Measurements from ENCODE around the gene RALGAPB.

- no peak for TF ChIP-seq POLR2AphosphoS5 (IDR thresholded peaks at IDR 0.05)
- no peak for TF ChIP-seq CTCF (IDR thresholded peaks at IDR 0.05 in 8 of 11, conservative IDR thresholded peaks at IDR 0.05 in 3 of 11)
Measured at GRCh38 chr20:38585404-38586180, 112.9 kb downstream of the RALGAPB start.

All from spleen (tissue), 7 donors.